ENCODE data around the gene NME7. TPM values are rescaled to one million over a fixed set of nuclear protein-coding genes. Genes with fewer than 3 reads are reported as not detected.

The NME7 gene
- total RNA-seq, 1 experiment from 2014 or later: 34.2 TPM

DNA sequence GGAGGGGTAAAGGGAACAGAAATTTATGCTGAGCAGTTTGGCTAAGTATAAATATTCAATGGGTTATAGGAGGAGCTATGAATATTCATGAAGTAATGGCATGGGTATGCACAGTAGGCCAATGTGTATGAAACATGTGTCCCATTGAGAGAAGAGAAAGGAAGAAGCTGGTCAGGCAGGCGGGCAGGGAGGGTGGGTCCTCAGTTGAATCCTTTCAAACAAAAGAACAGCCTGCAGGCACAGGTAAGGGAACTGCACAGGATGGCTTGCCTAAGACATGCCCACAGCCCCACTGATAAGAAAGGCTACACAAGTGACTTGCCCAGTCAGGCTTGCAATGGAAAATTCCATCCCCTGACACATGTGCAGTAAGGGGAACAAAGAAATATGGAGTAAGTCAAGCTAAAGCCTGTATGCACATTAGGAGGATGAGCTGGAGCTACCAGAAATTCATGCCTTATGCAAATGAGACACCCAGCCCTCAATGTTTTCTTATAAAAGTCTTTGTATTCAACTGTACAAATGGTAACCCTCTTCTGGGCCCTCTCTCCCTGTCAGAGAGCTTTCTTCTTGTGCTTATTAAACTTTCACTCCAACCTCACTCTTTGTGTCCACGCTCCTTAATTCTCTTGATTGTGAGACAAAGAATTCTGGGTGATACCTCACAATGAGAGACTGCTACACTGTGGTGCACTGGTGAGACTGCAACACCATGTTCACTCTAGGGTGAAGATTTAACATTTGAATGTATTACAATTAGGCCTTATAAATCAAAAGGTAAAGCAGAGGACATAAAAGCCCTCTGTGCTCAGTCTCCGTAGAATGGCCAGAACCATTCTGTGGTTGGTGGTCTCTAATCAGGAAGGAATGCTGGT is 164.6 kb downstream of the NME7 start:
- no peaks in the 10 kb centered on the region for H3K36me3 ChIP-seq (ENCODE audit: insufficient read depth, low read length, poor library complexity, severe bottlenecking)
- no peak overlapping the region for H3K27ac ChIP-seq (ENCODE audit: low read depth, low read length, poor library complexity, severe bottlenecking)
- H3K4me1 ChIP-seq (ENCODE audit: insufficient read depth, low read length, poor library complexity, severe bottlenecking): no peaks in the 10 kb centered on the region
- CTCF ChIA-PET: no interaction called here
- BruUV-seq (replicated peaks): no TSS peak
- H3K27me3 ChIP-seq (replicated peaks; ENCODE audit: insufficient read depth, low read depth, low read length, poor library complexity): no peaks in the 10 kb centered on the region
- intact Hi-C loops (cut with micrococcal nuclease; ENCODE audit: unreplicated experiment): no loop called here
- POLR2A ChIA-PET (ENCODE audit: low non-redundant PET): interaction anchor here (0.7 kb wide), 1 partner anchor 21 kb away, joined by 3 read pairs; no protein-coding TSS in a partner anchor
- DNase-seq (ENCODE audit: low spot score): peak; percentile 10
- H3K4me3 ChIP-seq (ENCODE audit: low read depth, low read length, poor library complexity, severe bottlenecking): no peak overlapping the region
- no peaks in the 10 kb centered on the region for H3K9me3 ChIP-seq (ENCODE audit: low read depth, low read length, poor library complexity, severe bottlenecking)
- TF ChIP-seq CTCF (conservative IDR thresholded peaks at IDR 0.05; ENCODE audit: low read depth, low read length) (no peak), EZH2 (IDR thresholded peaks at IDR 0.05; ENCODE audit: borderline replicate concordance, low read depth, low read length, poor library complexity, severe bottlenecking) (no peak)

GRCh38 chr1:169201084-169201619 is 166.4 kb downstream of the NME7 start:
- TF ChIP-seq EZH2 (IDR thresholded peaks at IDR 0.05; ENCODE audit: borderline replicate concordance, low read depth, low read length, poor library complexity, severe bottlenecking) (no peak), CTCF (conservative IDR thresholded peaks at IDR 0.05; ENCODE audit: low read depth, low read length) (no peak)
- DNase-seq (ENCODE audit: low spot score): no peak
- Histone ChIP-seq H3K9me3 (ENCODE audit: low read depth, low read length, poor library complexity, severe bottlenecking) (no peaks in the 10 kb centered on the region), H3K36me3 (ENCODE audit: insufficient read depth, low read length, poor library complexity, severe bottlenecking) (no peaks in the 10 kb centered on the region), H3K27me3 (replicated peaks; ENCODE audit: insufficient read depth, low read depth, low read length, poor library complexity) (no peaks in the 10 kb centered on the region), H3K4me1 (ENCODE audit: insufficient read depth, low read length, poor library complexity, severe bottlenecking) (no peaks in the 10 kb centered on the region), H3K27ac (ENCODE audit: low read depth, low read length, poor library complexity, severe bottlenecking) (no peak overlapping the region), H3K4me3 (ENCODE audit: low read depth, low read length, poor library complexity, severe bottlenecking) (no peak overlapping the region)
- CTCF ChIA-PET: no interaction called here
- POLR2A ChIA-PET (ENCODE audit: low non-redundant PET): no interaction called here
- intact Hi-C loops (cut with micrococcal nuclease; ENCODE audit: unreplicated experiment): no loop called here
- no TSS peak for BruUV-seq (replicated peaks)

GRCh38 chr1:169200319-169200718 is 167.3 kb downstream of the NME7 start:
- Histone ChIP-seq H3K36me3 (ENCODE audit: insufficient read depth, low read length, poor library complexity, severe bottlenecking) (no peaks in the 10 kb centered on the region), H3K4me1 (ENCODE audit: insufficient read depth, low read length, poor library complexity, severe bottlenecking) (no peaks in the 10 kb centered on the region), H3K9me3 (ENCODE audit: low read depth, low read length, poor library complexity, severe bottlenecking) (no peaks in the 10 kb centered on the region), H3K4me3 (ENCODE audit: low read depth, low read length, poor library complexity, severe bottlenecking) (no peak overlapping the region), H3K27me3 (replicated peaks; ENCODE audit: insufficient read depth, low read depth, low read length, poor library complexity) (no peaks in the 10 kb centered on the region), H3K27ac (ENCODE audit: low read depth, low read length, poor library complexity, severe bottlenecking) (no peak overlapping the region)
- intact Hi-C loops (cut with micrococcal nuclease; ENCODE audit: unreplicated experiment): no loop called here
- CTCF ChIA-PET: no interaction called here
- no TSS peak for BruUV-seq (replicated peaks)
- POLR2A ChIA-PET (ENCODE audit: low non-redundant PET): no interaction called here
- TF ChIP-seq CTCF (conservative IDR thresholded peaks at IDR 0.05; ENCODE audit: low read depth, low read length) (no peak), EZH2 (IDR thresholded peaks at IDR 0.05; ENCODE audit: borderline replicate concordance, low read depth, low read length, poor library complexity, severe bottlenecking) (no peak)
- no peak for DNase-seq (ENCODE audit: low spot score)

Data from A673 (cell line).